Measurements from ENCODE around the gene LRFN2. TPM values are rescaled to one million over a fixed set of nuclear protein-coding genes. Genes with fewer than 3 reads are reported as not detected.

The LRFN2 gene
- total RNA-seq, 2 experiments from 2014 or later: not detected

GRCh38 chr6:40358473-40359460 is 228.4 kb downstream of the LRFN2 start:
- no peaks in the 10 kb centered on the region for H3K4me1 Mint-ChIP-seq (ENCODE audit: low read depth)
- ChIA-PET POLR2A (no interaction called here), CTCF (no interaction called here)
- no peak for DNase-seq
- peaks cover 28% of the 10 kb centered on the region for H3K27me3 Mint-ChIP-seq
- H3K9me3 Mint-ChIP-seq: no peaks in the 10 kb centered on the region
- no peak overlapping the region for H3K4me3 Mint-ChIP-seq
- no peaks in the 10 kb centered on the region for H3K36me3 Mint-ChIP-seq
- intact Hi-C loops (cut with micrococcal nuclease): no loop called here
- H3K27ac Mint-ChIP-seq: no peak overlapping the region

DNA sequence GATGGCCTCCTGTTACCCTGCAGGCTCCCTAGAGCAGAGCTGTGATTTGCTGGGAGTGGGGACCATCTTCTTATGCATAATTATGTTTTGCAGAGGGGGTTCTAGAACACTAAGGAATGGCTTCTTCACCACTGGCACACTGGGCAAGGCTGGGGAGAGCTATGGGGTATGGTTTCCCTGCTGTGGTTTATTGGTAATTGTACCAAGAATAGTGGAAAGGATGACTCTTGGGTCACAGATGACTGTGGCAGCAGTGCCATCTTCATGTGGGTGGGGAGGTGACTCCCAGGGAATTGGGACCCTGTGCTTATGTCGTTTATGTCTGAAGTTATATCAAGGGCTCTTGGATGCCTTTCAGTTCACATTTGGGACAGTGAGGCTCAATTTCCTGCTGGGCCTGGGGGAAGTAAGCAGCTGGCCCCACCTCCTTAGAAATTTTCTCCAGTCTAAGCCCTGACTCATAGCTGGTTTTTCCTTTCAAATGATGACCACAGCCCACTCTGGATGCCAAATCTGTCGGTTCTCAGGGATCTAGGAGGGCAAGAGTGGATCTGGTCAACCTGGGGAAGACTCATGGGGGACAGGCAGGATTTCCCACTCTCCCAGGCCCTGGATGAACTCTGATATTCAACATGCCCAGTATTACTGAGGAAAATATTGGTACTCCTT is 230.8 kb downstream of the LRFN2 start:
- H3K4me3 Mint-ChIP-seq: no peak overlapping the region
- H3K36me3 Mint-ChIP-seq: no peaks in the 10 kb centered on the region
- peaks cover 21% of the 10 kb centered on the region for H3K27me3 Mint-ChIP-seq
- intact Hi-C loops (cut with micrococcal nuclease): no loop called here
- H3K27ac Mint-ChIP-seq: no peak overlapping the region
- POLR2A ChIA-PET: no interaction called here
- no peak for DNase-seq
- no peaks in the 10 kb centered on the region for H3K9me3 Mint-ChIP-seq
- no peaks in the 10 kb centered on the region for H3K4me1 Mint-ChIP-seq (ENCODE audit: low read depth)
- CTCF ChIA-PET: no interaction called here

GRCh38 chr6:40355532-40355931 is 231.6 kb downstream of the LRFN2 start:
- no peaks in the 10 kb centered on the region for H3K9me3 Mint-ChIP-seq
- no peak overlapping the region for H3K4me3 Mint-ChIP-seq
- no peak overlapping the region for H3K27ac Mint-ChIP-seq
- CTCF ChIA-PET: no interaction called here
- POLR2A ChIA-PET: no interaction called here
- intact Hi-C loops (cut with micrococcal nuclease): no loop called here
- H3K4me1 Mint-ChIP-seq (ENCODE audit: low read depth): no peaks in the 10 kb centered on the region
- H3K36me3 Mint-ChIP-seq: no peaks in the 10 kb centered on the region
- peaks cover 20% of the 10 kb centered on the region for H3K27me3 Mint-ChIP-seq
- no peak for DNase-seq

GRCh38 chr6:40355066-40355465 is 232.1 kb downstream of the LRFN2 start:
- intact Hi-C loops (cut with micrococcal nuclease): no loop called here
- ChIA-PET POLR2A (no interaction called here), CTCF (no interaction called here)
- Mint-ChIP-seq H3K4me3 (no peak overlapping the region), H3K9me3 (no peaks in the 10 kb centered on the region), H3K4me1 (ENCODE audit: low read depth) (no peaks in the 10 kb centered on the region), H3K36me3 (no peaks in the 10 kb centered on the region), H3K27me3 (peaks cover 16% of the 10 kb centered on the region), H3K27ac (no peak overlapping the region)
- no peak for DNase-seq

- no peaks in the 10 kb centered on the region for H3K36me3 Mint-ChIP-seq
Observed at GRCh38 chr6:40353967-40354452, 233.2 kb downstream of the LRFN2 start.

DNA sequence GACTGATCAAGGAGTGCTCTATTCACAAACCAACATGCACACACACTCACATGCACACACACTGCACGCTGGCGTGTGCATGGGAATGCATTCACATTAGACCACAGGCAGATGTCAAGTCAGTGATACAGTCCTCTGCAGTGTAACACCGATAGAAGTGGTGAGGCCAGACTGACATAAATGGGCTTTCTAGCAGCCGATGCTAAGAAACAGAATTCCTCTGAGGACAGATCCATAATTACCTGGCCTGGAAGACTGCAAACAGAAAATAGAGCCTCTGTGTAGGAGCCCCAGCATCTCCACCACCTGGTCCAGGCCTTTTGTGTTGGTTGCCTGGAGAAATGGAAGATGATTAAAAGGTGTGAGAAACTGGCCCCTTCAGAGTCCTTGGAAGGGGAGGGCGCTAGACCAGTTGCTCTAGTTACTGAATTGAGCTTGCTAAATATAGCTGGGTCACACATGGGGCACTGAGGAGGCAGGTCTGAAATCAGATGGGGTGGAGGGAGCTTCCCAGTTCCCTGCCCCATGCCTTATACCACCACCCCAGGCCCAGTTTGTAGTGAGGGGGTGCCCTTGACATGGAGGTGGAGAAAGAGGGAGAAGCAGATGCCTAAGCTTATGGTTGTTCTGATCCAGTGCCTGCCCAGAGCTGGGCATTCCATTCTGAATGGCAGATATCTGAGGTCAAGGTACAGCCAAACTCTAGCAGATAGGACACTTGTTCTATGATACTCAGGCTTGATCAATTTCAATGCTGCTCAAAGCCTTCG is 233.8 kb downstream of the LRFN2 start:
- H3K4me3 Mint-ChIP-seq: no peak overlapping the region

More at GRCh38 chr6:40353967-40354452, 233.2 kb downstream of the LRFN2 start:
- Mint-ChIP-seq H3K27me3 (peaks cover 6% of the 10 kb centered on the region), H3K9me3 (no peaks in the 10 kb centered on the region), H3K4me1 (ENCODE audit: low read depth) (no peaks in the 10 kb centered on the region), H3K4me3 (no peak overlapping the region), H3K27ac (no peak overlapping the region)
- intact Hi-C loops (cut with micrococcal nuclease): no loop called here
- CTCF ChIA-PET: no interaction called here
- POLR2A ChIA-PET: no interaction called here
- DNase-seq: no peak

GRCh38 chr6:40352527-40353170 is 234.5 kb downstream of the LRFN2 start:
- no peak overlapping the region for H3K4me3 Mint-ChIP-seq
- ChIA-PET POLR2A (no interaction called here), CTCF (no interaction called here)
- DNase-seq: no peak
- H3K27ac Mint-ChIP-seq: no peak overlapping the region
- H3K36me3 Mint-ChIP-seq: no peaks in the 10 kb centered on the region
- H3K4me1 Mint-ChIP-seq (ENCODE audit: low read depth): no peaks in the 10 kb centered on the region
- intact Hi-C loops (cut with micrococcal nuclease): no loop called here
- H3K9me3 Mint-ChIP-seq: no peaks in the 10 kb centered on the region
- H3K27me3 Mint-ChIP-seq: peaks cover 1% of the 10 kb centered on the region

More for the DNA sequence above, 233.8 kb downstream of the LRFN2 start:
- Mint-ChIP-seq H3K27ac (no peak overlapping the region), H3K36me3 (no peaks in the 10 kb centered on the region), H3K4me1 (ENCODE audit: low read depth) (no peaks in the 10 kb centered on the region), H3K27me3 (peaks cover 5% of the 10 kb centered on the region), H3K9me3 (no peaks in the 10 kb centered on the region)
- intact Hi-C loops (cut with micrococcal nuclease): no loop called here
- CTCF ChIA-PET: no interaction called here
- no peak for DNase-seq
- POLR2A ChIA-PET: no interaction called here

DNA sequence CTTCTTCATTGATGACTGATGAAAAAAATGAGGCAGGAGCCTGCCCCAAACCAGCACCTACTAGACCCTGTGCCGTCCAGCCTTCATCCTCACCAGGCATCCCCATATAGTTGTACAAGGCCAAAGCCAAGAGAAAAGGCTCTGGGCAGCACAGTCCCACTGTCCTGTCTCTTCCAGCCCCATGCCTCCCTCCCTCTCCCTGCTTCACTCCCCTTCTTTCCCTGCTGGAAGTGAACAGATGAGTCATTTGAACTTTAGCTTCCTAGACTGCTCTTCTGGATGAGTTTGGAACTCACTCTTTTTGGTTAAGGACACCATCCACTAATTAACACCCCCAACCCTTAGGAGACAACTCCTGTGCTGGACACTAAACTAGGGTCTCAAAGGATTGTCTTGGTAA is 235.2 kb downstream of the LRFN2 start:
- no peak for DNase-seq
- peaks cover 1% of the 10 kb centered on the region for H3K27me3 Mint-ChIP-seq
- H3K36me3 Mint-ChIP-seq: no peaks in the 10 kb centered on the region
- no peaks in the 10 kb centered on the region for H3K4me1 Mint-ChIP-seq (ENCODE audit: low read depth)
- ChIA-PET POLR2A (no interaction called here), CTCF (no interaction called here)
- intact Hi-C loops (cut with micrococcal nuclease): no loop called here
- H3K4me3 Mint-ChIP-seq: no peak overlapping the region
- H3K9me3 Mint-ChIP-seq: no peaks in the 10 kb centered on the region
- no peak overlapping the region for H3K27ac Mint-ChIP-seq

- ChIA-PET CTCF (no interaction called here), POLR2A (no interaction called here)
- intact Hi-C loops (cut with micrococcal nuclease): no loop called here
- H3K4me3 Mint-ChIP-seq: no peak overlapping the region
- no peak overlapping the region for H3K27ac Mint-ChIP-seq
- H3K4me1 Mint-ChIP-seq (ENCODE audit: low read depth): no peaks in the 10 kb centered on the region
- DNase-seq: no peak
- no peaks in the 10 kb centered on the region for H3K36me3 Mint-ChIP-seq
- H3K9me3 Mint-ChIP-seq: no peaks in the 10 kb centered on the region
- peaks cover 4% of the 10 kb centered on the region for H3K27me3 Mint-ChIP-seq
Observed at GRCh38 chr6:40350747-40351217, 236.4 kb downstream of the LRFN2 start.

DNA sequence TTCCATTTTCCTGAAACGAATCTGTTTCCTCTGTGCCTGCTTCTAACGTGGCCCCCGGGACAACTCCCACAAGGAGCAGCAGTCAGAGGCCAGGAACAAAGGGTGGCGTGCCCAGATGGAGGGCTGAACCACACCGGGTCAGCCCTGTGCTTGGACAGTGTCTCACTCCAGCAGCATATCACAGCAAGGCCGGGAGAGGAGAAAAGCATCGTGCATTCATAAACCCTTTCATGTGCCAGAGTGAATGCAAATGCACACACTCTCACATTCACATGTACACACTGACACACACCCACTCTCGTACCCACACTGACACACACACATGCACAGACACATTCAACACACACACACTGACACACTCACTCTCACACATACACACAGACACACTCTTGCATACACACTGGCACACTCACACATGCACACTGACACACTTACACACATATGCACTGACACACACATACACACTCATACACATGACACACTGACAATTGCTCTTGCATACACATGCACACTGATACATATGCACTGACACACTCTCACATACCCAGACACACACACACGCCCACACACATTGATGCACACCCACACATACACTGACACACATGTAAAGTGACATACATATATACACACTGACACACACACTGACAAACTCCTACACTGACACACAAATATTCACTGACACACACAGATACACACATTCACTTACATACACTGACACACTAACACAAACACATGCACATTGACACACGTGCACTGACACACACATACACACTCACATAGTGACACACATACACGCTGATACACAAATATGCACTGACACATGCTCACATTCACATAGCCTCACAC is 237.0 kb downstream of the LRFN2 start:
- Mint-ChIP-seq H3K27me3 (peaks cover 5% of the 10 kb centered on the region), H3K9me3 (no peaks in the 10 kb centered on the region), H3K27ac (no peak overlapping the region), H3K36me3 (no peaks in the 10 kb centered on the region), H3K4me1 (ENCODE audit: low read depth) (no peaks in the 10 kb centered on the region), H3K4me3 (no peak overlapping the region)
- no peak for DNase-seq
- intact Hi-C loops (cut with micrococcal nuclease): no loop called here
- CTCF ChIA-PET: no interaction called here
- POLR2A ChIA-PET: no interaction called here

GRCh38 chr6:40349123-40349900 is 237.9 kb downstream of the LRFN2 start:
- no peak for DNase-seq
- H3K27ac Mint-ChIP-seq: no peak overlapping the region
- peaks cover 5% of the 10 kb centered on the region for H3K27me3 Mint-ChIP-seq
- intact Hi-C loops (cut with micrococcal nuclease): no loop called here
- no peaks in the 10 kb centered on the region for H3K36me3 Mint-ChIP-seq
- H3K9me3 Mint-ChIP-seq: no peaks in the 10 kb centered on the region
- ChIA-PET CTCF (no interaction called here), POLR2A (no interaction called here)
- H3K4me3 Mint-ChIP-seq: no peak overlapping the region
- no peaks in the 10 kb centered on the region for H3K4me1 Mint-ChIP-seq (ENCODE audit: low read depth)
